HCT116 (cell line): ENCODE measurements around the gene FUOM. TPM values are rescaled to one million over a fixed set of nuclear protein-coding genes. Genes with fewer than 3 reads are reported as not detected.
A peak's percentile ranks its signal among the peaks of the same experiment; 100 is the strongest.
"Not testable (repeated sequence)": the region's sequence is repeated elsewhere in the genome, so short reads cannot be mapped to it uniquely, and the experiment has no call there.

Source experiments
- ATAC-seq: fragments of 200-7000 bp; cut with Tn5 transposase; 2 replicates; pipeline ENCODE4 v1.9.1; 2020; ENCODE audit warnings: mild to moderate bottlenecking, moderate library complexity
- BruUV-seq: library from RNA; stranded (reverse); fragments of 400-500 nt; replicated peaks from 2 replicates; lab custom pipeline; 2021; lab: Mats Ljungman, UMichigan
- CTCF ChIA-PET: fragments of 300-600 bp; sonication (Branson Sonifier 250); formaldehyde crosslinking; loops from one replicate; lab custom pipeline; 2021; ENCODE audit warnings: antibody characterized with exemption; lab: Charles Lee
- POLR2A ChIA-PET: fragments of 300-600, 350-600 bp; sonication (Branson Sonifier 250); formaldehyde crosslinking; loops from one replicate; lab custom pipeline; 2021; ENCODE audit warnings: antibody characterized with exemption; lab: Charles Lee
- RAD21 ChIA-PET, 2 experiments: fragments of 300-600 bp; sonication (Branson Sonifier 250); formaldehyde crosslinking; loops; one replicate each; lab custom pipeline; 2023; ENCODE audit warnings: low total read pairs in 2 of 2; ENCODE audit not compliant: uncharacterized antibody in 2 of 2, unreplicated experiment in 2 of 2, low non-redundant PET in 1 of 2; lab: Charles Lee
- DNase-seq: peaks from one replicate; pipeline ENCODE4 v3.0.0-alpha.2; 2010; ENCODE audit warnings: low read depth, low spot score
- H2AFZ ChIP-seq: fragments of 200-600 bp; shearing (Covaris generic), sonication (generic); 2 replicates; pipeline ENCODE4 v1.6.1; 2017; ENCODE audit warnings: low read depth, mixed run types, mixed read lengths, antibody characterized with exemption, low read length; ENCODE audit not compliant: poor library complexity, severe bottlenecking
- H3K27ac ChIP-seq: 2 replicates; pipeline ENCODE4 v1.5.1; 2012; ENCODE audit warnings: low read depth, low read length
- H3K27me3 ChIP-seq: fragments of 200-600 bp; sonication (generic); 2 replicates; pipeline ENCODE4 v1.6.1; 2016; ENCODE audit warnings: mixed run types, low read length, mixed read lengths; ENCODE audit not compliant: insufficient read depth
- H3K36me3 ChIP-seq, 2 experiments: fragments of 200-500 bp in 1 of 2; fragments of 200-600 bp in 1 of 2; sonication (Bioruptor generic) in 1 of 2; sonication (generic) in 1 of 2; 2 replicates each; pipeline versions ENCODE4 v1.5.1 to v1.6.1; 2014 to 2016; ENCODE audit warnings: low read length in 2 of 2, inconsistent platforms in 1 of 2, mixed read lengths in 1 of 2, mixed run types in 1 of 2; ENCODE audit not compliant: insufficient read depth in 2 of 2, control insufficient read depth in 1 of 2
- H3K4me1 ChIP-seq, 2 experiments: fragments of 200-600 bp in 1 of 2; sonication (generic) in 1 of 2; 2 replicates each; pipeline versions ENCODE4 v1.5.1 to v1.6.1; 2012 to 2017; ENCODE audit warnings: low read length in 2 of 2, inconsistent platforms in 1 of 2, mild to moderate bottlenecking in 1 of 2, mixed read lengths in 1 of 2, mixed run types in 1 of 2, moderate library complexity in 1 of 2; ENCODE audit not compliant: insufficient read depth in 2 of 2, control insufficient read depth in 1 of 2
- H3K4me2 ChIP-seq: fragments of 200-600 bp; sonication (generic); 2 replicates; pipeline ENCODE4 v1.6.1; 2017; ENCODE audit warnings: mixed run types, low read length, mixed read lengths
- H3K4me3 ChIP-seq, 2 experiments: fragments of 200-600 bp in 1 of 2; sonication (generic) in 1 of 2; replicated peaks in 1 of 2; 2 replicates each; pipeline ENCODE4 v1.5.1; 2011 to 2016; ENCODE audit warnings: low read length in 2 of 2, control low read depth in 1 of 2, low read depth in 1 of 2, mild to moderate bottlenecking in 1 of 2, mixed read lengths in 1 of 2, mixed run types in 1 of 2
- H3K79me2 ChIP-seq: fragments of 200-600 bp; sonication (generic); 2 replicates; pipeline ENCODE4 v1.6.1; 2017; ENCODE audit warnings: mild to moderate bottlenecking, mixed run types, low read length, moderate library complexity, mixed read lengths; ENCODE audit not compliant: insufficient read depth
- H3K9ac ChIP-seq: fragments of 200-600 bp; sonication (generic); 2 replicates; pipeline ENCODE4 v1.6.1; 2016; ENCODE audit warnings: low read length, mixed read lengths
- H3K9me2 ChIP-seq: fragments of 200-600 bp; sonication (generic), shearing (Covaris generic); 2 replicates; pipeline ENCODE4 v1.6.1; 2017; ENCODE audit warnings: mixed run types, mild to moderate bottlenecking, moderate library complexity; ENCODE audit not compliant: insufficient read depth
- H3K9me3 ChIP-seq, 2 experiments: fragments of 200-500 bp in 1 of 2; fragments of 200-600 bp in 1 of 2; sonication (Bioruptor generic) in 1 of 2; sonication (generic) in 1 of 2; 2 replicates each; pipeline ENCODE4 v1.6.1; 2014 to 2017; ENCODE audit warnings: low read length in 2 of 2, mixed read lengths in 2 of 2, inconsistent platforms in 1 of 2, low read depth in 1 of 2, mild to moderate bottlenecking in 1 of 2, mixed run types in 1 of 2, moderate library complexity in 1 of 2; ENCODE audit not compliant: control insufficient read depth in 1 of 2, insufficient read depth in 1 of 2
- H4K20me1 ChIP-seq: fragments of 200-600 bp; sonication (generic), shearing (Covaris generic); 2 replicates; pipeline ENCODE4 v1.6.1; 2017; ENCODE audit warnings: mixed run types, mild to moderate bottlenecking, moderate library complexity; ENCODE audit not compliant: insufficient read depth
- CBX3 ChIP-seq: IDR thresholded peaks from 2 replicates; pipeline ENCODE4 v1.6.1; 2012; ENCODE audit warnings: low read depth
- CEBPB ChIP-seq: IDR thresholded peaks from 2 replicates; pipeline ENCODE4 v1.6.1; 2012; ENCODE audit warnings: low read depth
- ELF1 ChIP-seq: IDR thresholded peaks from 2 replicates; pipeline ENCODE4 v1.6.1; 2012; ENCODE audit warnings: low read depth, borderline replicate concordance
- EZH2phosphoT487 ChIP-seq: fragments of 200-600 bp; IDR thresholded peaks from 2 replicates; pipeline ENCODE4 v1.6.1; 2018; ENCODE audit warnings: antibody characterized with exemption, borderline replicate concordance
- FOSL1 ChIP-seq: IDR thresholded peaks from 2 replicates; pipeline ENCODE4 v1.6.1; 2012; ENCODE audit warnings: low read depth
- POLR2AphosphoS5 ChIP-seq: IDR thresholded peaks from 2 replicates; pipeline ENCODE4 v1.6.1; 2011; ENCODE audit warnings: mild to moderate bottlenecking, low read depth, low read length, moderate library complexity
- RAD21 ChIP-seq: IDR thresholded peaks from 2 replicates; pipeline ENCODE4 v1.6.1; 2012; ENCODE audit warnings: low read depth, mild to moderate bottlenecking
- SIN3A ChIP-seq: IDR thresholded peaks from 2 replicates; pipeline ENCODE4 v1.6.1; 2012; ENCODE audit warnings: low read depth
- SRF ChIP-seq: IDR thresholded peaks from 2 replicates; pipeline ENCODE4 v1.6.1; 2012; ENCODE audit warnings: low read depth
- intact Hi-C: fragments of 100-400 bp; cut with micrococcal nuclease; formaldehyde crosslinking; loops from 2 replicates; pipeline ENCODE4 v1.10.0; 2022
- total RNA-seq: library from RNA; stranded (reverse); gene quantifications from one replicate; pipeline ENCODE4 v1.2.1, GENCODE V29; 2021; ENCODE audit not compliant: unreplicated experiment
- TF ChIP-seq, protein P1 (sequence below): IDR thresholded peaks from 2 replicates; pipeline ENCODE4 v1.6.1; 2012; ENCODE audit warnings: low read depth
- TF ChIP-seq, protein P2 (sequence below), 3 experiments: fragments of 200-600 bp in 1 of 3; sonication (generic) in 1 of 3; IDR thresholded peaks in 2 of 3; conservative IDR thresholded peaks in 1 of 3; 2 replicates each; pipeline ENCODE4 v1.5.1; 2012 to 2017; ENCODE audit warnings: low read depth in 2 of 3, low read length in 2 of 3, antibody characterized with exemption in 1 of 3, borderline replicate concordance in 1 of 3, control low read depth in 1 of 3, mild to moderate bottlenecking in 1 of 3, mixed read lengths in 1 of 3, mixed run types in 1 of 3, moderate library complexity in 1 of 3; ENCODE audit not compliant: insufficient read depth in 1 of 3
- TF ChIP-seq, protein P3 (sequence below): IDR thresholded peaks from 2 replicates; pipeline ENCODE4 v1.6.1; 2012

The FUOM gene
- total RNA-seq, 1 experiment from 2014 or later = 21.5 TPM

DNA sequence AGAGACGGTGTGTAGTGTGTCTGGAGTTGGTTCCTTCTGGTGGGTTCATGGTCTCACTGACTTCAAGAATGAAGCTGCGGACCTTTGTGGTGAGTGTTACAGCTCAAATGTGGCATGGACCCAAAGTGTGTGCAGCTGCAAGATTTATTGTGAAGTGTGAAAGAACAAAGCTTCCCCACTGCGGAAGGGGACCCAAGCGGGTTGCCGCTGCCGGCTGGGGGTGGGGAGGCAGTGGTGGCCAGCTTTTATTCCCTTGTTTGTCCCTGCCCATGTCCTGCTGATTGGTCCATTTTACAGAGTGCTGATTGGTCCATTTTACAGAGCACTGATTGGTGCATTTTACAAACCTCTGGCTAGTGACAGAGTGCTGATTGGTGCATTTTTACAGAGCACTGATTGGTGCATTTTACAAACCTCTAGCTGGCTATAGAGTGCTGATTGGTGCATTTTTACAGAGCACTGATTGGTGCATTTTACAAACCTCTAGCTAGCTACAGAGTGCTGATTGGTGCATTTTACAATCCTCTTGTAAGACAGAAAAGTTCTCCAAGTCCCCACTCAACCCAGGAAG lies 36.9 kb downstream of the FUOM start:
- H2AFZ ChIP-seq, H3K9me2 ChIP-seq, ATAC-seq, H3K27me3 ChIP-seq, CTCF ChIA-PET, H3K9ac ChIP-seq, intact Hi-C loops, H3K9me3 ChIP-seq, H4K20me1 ChIP-seq, H3K4me1 ChIP-seq, BruUV-seq, POLR2A ChIA-PET, H3K27ac ChIP-seq, H3K4me2 ChIP-seq, H3K36me3 ChIP-seq, H3K4me3 ChIP-seq, H3K79me2 ChIP-seq, RAD21 ChIA-PET, DNase-seq: not testable (repeated sequence)

DNA sequence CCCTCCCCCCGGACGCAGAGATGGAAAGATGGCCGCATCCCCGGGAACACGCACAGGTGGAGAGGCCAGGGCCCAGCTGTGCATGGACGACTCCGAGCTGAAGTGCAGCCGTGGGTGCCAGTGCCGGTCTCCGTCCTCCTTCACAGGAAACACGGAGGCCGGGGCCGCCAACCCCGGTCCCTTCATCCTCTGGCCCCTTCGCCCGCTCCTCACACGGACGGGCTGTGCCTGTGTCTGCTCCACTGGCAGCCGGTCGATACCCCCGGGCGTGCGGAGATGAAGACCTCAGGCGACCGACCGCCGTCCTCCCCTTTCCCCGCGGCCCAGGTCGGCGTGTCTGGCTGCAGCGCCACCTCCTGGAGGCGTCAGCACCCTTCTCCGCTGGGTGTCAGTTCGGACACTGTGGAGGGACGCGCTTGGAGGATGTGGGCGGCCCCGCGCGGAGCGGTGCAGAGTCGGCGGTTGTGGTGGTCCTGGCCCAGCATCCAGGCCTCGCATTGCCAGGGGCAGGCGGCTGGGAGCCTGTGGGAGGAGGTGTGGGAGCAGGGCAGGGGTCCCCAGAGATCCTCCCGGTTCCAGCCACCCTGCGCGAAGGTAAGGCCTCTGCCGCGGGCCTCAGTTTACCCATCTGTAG lies 39.2 kb downstream of the FUOM start:
- Histone ChIP-seq H3K4me2 (peak overlapping the region; percentile 69), H4K20me1 (no peaks in the 10 kb centered on the region), H3K4me1 (no peaks in the 10 kb centered on the region; a peak in 1 of 4 replicates), H3K9ac (peak overlapping the region; percentile 48; the same call in 1 of the 2 replicates), H3K27me3 (no peaks in the 10 kb centered on the region), H3K4me3 (peak overlapping the region; percentile 44 to 50), H2AFZ (no peak overlapping the region), H3K9me2 (no peaks in the 10 kb centered on the region), H3K9me3 (no peaks in the 10 kb centered on the region), H3K79me2 (no peaks in the 10 kb centered on the region), H3K36me3 (no peaks in the 10 kb centered on the region), H3K27ac (0 out of 2 replicates have a peak overlapping the region, but pooled peaks have one; percentile 48)
- no peak for DNase-seq
- RAD21 ChIA-PET = no interaction called here
- intact Hi-C loops = no loop called here
- TF ChIP-seq, protein P1, sequence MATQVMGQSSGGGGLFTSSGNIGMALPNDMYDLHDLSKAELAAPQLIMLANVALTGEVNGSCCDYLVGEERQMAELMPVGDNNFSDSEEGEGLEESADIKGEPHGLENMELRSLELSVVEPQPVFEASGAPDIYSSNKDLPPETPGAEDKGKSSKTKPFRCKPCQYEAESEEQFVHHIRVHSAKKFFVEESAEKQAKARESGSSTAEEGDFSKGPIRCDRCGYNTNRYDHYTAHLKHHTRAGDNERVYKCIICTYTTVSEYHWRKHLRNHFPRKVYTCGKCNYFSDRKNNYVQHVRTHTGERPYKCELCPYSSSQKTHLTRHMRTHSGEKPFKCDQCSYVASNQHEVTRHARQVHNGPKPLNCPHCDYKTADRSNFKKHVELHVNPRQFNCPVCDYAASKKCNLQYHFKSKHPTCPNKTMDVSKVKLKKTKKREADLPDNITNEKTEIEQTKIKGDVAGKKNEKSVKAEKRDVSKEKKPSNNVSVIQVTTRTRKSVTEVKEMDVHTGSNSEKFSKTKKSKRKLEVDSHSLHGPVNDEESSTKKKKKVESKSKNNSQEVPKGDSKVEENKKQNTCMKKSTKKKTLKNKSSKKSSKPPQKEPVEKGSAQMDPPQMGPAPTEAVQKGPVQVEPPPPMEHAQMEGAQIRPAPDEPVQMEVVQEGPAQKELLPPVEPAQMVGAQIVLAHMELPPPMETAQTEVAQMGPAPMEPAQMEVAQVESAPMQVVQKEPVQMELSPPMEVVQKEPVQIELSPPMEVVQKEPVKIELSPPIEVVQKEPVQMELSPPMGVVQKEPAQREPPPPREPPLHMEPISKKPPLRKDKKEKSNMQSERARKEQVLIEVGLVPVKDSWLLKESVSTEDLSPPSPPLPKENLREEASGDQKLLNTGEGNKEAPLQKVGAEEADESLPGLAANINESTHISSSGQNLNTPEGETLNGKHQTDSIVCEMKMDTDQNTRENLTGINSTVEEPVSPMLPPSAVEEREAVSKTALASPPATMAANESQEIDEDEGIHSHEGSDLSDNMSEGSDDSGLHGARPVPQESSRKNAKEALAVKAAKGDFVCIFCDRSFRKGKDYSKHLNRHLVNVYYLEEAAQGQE = no peak
- no peak for TF ChIP-seq SRF
- peak; percentile 59 for TF ChIP-seq RAD21
- TF ChIP-seq, protein P2, sequence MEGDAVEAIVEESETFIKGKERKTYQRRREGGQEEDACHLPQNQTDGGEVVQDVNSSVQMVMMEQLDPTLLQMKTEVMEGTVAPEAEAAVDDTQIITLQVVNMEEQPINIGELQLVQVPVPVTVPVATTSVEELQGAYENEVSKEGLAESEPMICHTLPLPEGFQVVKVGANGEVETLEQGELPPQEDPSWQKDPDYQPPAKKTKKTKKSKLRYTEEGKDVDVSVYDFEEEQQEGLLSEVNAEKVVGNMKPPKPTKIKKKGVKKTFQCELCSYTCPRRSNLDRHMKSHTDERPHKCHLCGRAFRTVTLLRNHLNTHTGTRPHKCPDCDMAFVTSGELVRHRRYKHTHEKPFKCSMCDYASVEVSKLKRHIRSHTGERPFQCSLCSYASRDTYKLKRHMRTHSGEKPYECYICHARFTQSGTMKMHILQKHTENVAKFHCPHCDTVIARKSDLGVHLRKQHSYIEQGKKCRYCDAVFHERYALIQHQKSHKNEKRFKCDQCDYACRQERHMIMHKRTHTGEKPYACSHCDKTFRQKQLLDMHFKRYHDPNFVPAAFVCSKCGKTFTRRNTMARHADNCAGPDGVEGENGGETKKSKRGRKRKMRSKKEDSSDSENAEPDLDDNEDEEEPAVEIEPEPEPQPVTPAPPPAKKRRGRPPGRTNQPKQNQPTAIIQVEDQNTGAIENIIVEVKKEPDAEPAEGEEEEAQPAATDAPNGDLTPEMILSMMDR (IDR thresholded peaks at IDR 0.05 in 2 of 3, conservative IDR thresholded peaks at IDR 0.05 in 1 of 3; ENCODE audit: borderline replicate concordance in 1 of 3, insufficient read depth in 1 of 3, low read depth in 2 of 3, low read length in 2 of 3) = peak; percentile 55 to 61 (median 61)
- TF ChIP-seq, protein P3, sequence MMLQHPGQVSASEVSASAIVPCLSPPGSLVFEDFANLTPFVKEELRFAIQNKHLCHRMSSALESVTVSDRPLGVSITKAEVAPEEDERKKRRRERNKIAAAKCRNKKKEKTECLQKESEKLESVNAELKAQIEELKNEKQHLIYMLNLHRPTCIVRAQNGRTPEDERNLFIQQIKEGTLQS = no peak
- no peak for TF ChIP-seq SIN3A
- TF ChIP-seq ELF1 = no peak
- no peak for TF ChIP-seq CEBPB
- TF ChIP-seq EZH2phosphoT487 = no peak
- TF ChIP-seq FOSL1 = no peak
- TF ChIP-seq CBX3 = peak; percentile 61; the same call in 1 of the 2 replicates
- TF ChIP-seq POLR2AphosphoS5 = peak; percentile 36; the same call in 1 of the 2 replicates
- no TSS peak for BruUV-seq
- CTCF ChIA-PET = interaction anchor here (0.8 kb wide), 1 partner anchor 11 kb away, joined by 6 read pairs; no protein-coding TSS in a partner anchor
- peak; percentile 96 for ATAC-seq
- POLR2A ChIA-PET = no interaction called here
